Myocyte (in vitro differentiated cells): ENCODE results near the gene LIN9. TPM values are rescaled to one million over a fixed set of nuclear protein-coding genes. Genes with fewer than 3 reads are reported as not detected.
"Not testable (repeated sequence)": the region's sequence is repeated elsewhere in the genome, so short reads cannot be mapped to it uniquely, and the experiment has no call there.

Source experiments
- DNase-seq: peaks from one replicate; pipeline ENCODE4 v3.0.0-alpha.2; 2012; ENCODE audit warnings: low read depth
- total RNA-seq: library from RNA; depleted of rRNA; stranded (reverse); fragments of >200 nt; gene quantifications from 2 replicates; pipeline ENCODE4 v1.2.3, GENCODE V29; 2014

LIN9 gene
- total RNA-seq, 1 donor from 2014 or later = 4.4 TPM

GRCh38 chr1:226216056-226216455, 92.9 kb downstream of the LIN9 start:
- no peak for DNase-seq

GRCh38 chr1:226215239-226215638, 93.7 kb downstream of the LIN9 start:
- no peak for DNase-seq

- no peak for DNase-seq
These were observed 96.4 kb downstream of the LIN9 start for GRCh38 chr1:226212545-226212944.

GRCh38 chr1:226211181-226211821, 97.7 kb downstream of the LIN9 start:
- no peak for DNase-seq

- no peak for DNase-seq
These were observed 98.3 kb downstream of the LIN9 start for GRCh38 chr1:226210571-226211176.

GRCh38 chr1:226209307-226210059, 99.5 kb downstream of the LIN9 start:
- DNase-seq = peak; percentile 77

- DNase-seq = no peak
These were observed 101.9 kb downstream of the LIN9 start for GRCh38 chr1:226207048-226207447.

- no peak for DNase-seq
These were observed 104.8 kb downstream of the LIN9 start for GRCh38 chr1:226204198-226204597.

- DNase-seq = no peak
These were observed 105.3 kb downstream of the LIN9 start for GRCh38 chr1:226203655-226204054.

GRCh38 chr1:226203240-226203639, 105.7 kb downstream of the LIN9 start:
- no peak for DNase-seq

GRCh38 chr1:226202666-226203065, 106.3 kb downstream of the LIN9 start:
- not testable (repeated sequence) for DNase-seq

- DNase-seq = no peak
These were observed 106.7 kb downstream of the LIN9 start for GRCh38 chr1:226202246-226202645.

- no peak for DNase-seq
These were observed 107.9 kb downstream of the LIN9 start for GRCh38 chr1:226201029-226201593.

- no peak for DNase-seq
These were observed 109.0 kb downstream of the LIN9 start for GRCh38 chr1:226199971-226200370.

- DNase-seq = no peak
These were observed 113.8 kb downstream of the LIN9 start for GRCh38 chr1:226195144-226195543.

- DNase-seq = no peak
These were observed 121.6 kb downstream of the LIN9 start for GRCh38 chr1:226187380-226187779.

GRCh38 chr1:226187019-226187322, 122.0 kb downstream of the LIN9 start:
- no peak for DNase-seq

- DNase-seq = peak; percentile 90
These were observed 122.6 kb downstream of the LIN9 start, which contains the start of gene ACBD3 for GRCh38 chr1:226186124-226187018. TSS of gene ACBD3 (minus strand) at chr1:226186741. CDS start at chr1:226186675, 66 bp downstream.

- no peak for DNase-seq
These were observed 123.6 kb downstream of the LIN9 start for GRCh38 chr1:226185141-226186036.
